Measurements from ENCODE around the gene POPDC3.
"Not testable (repeated sequence)": the region's sequence is repeated elsewhere in the genome, so short reads cannot be mapped to it uniquely, and the experiment has no call there.

Gene POPDC3

GRCh38 chr6:105179244-105180065 lies at the start of gene POPDC3:
POPDC3 (minus strand) TSS chr6:105180014; CDS start chr6:105161909, 18,105 bp downstream.
- TF ChIP-seq POLR2A (IDR thresholded peaks at IDR 0.05; ENCODE audit: extremely low read depth, insufficient read length) (no peak), CTCF (IDR thresholded peaks at IDR 0.05; ENCODE audit: low read depth, low read length) (no peak), MAX (IDR thresholded peaks at IDR 0.05; ENCODE audit: low read depth, low read length) (no peak), MYC (IDR thresholded peaks at IDR 0.05; ENCODE audit: low read depth, low read length) (no peak)
- DNase-seq (ENCODE audit: low read depth), result peak; percentile 59
- peak within 1 kb of the TSS; percentile 62 for H3K4me3 ChIP-seq (ENCODE audit: low read depth, low read length)

- no peak for DNase-seq (ENCODE audit: low read depth)
- TF ChIP-seq CTCF (IDR thresholded peaks at IDR 0.05; ENCODE audit: low read depth, low read length) (no peak), MYC (IDR thresholded peaks at IDR 0.05; ENCODE audit: low read depth, low read length) (no peak), MAX (IDR thresholded peaks at IDR 0.05; ENCODE audit: low read depth, low read length) (no peak), POLR2A (IDR thresholded peaks at IDR 0.05; ENCODE audit: extremely low read depth, insufficient read length) (no peak)
- no peak overlapping the region for H3K4me3 ChIP-seq (ENCODE audit: low read depth, low read length)
Observed at GRCh38 chr6:105227295-105227767, 47.5 kb upstream of the POPDC3 start.

- TF ChIP-seq MAX (IDR thresholded peaks at IDR 0.05; ENCODE audit: low read depth, low read length), result no peak
- TF ChIP-seq POLR2A (IDR thresholded peaks at IDR 0.05; ENCODE audit: extremely low read depth, insufficient read length), result no peak
- TF ChIP-seq MYC (IDR thresholded peaks at IDR 0.05; ENCODE audit: low read depth, low read length), result no peak
- no peak for TF ChIP-seq CTCF (IDR thresholded peaks at IDR 0.05; ENCODE audit: low read depth, low read length)
- DNase-seq (ENCODE audit: low read depth), result no peak
- H3K4me3 ChIP-seq (ENCODE audit: low read depth, low read length), result no peak overlapping the region
Observed at GRCh38 chr6:105226598-105227294, 46.9 kb upstream of the POPDC3 start.

GRCh38 chr6:105223242-105223641 lies 43.4 kb upstream of the POPDC3 start:
- no peak for TF ChIP-seq MYC (IDR thresholded peaks at IDR 0.05; ENCODE audit: low read depth, low read length)
- no peak for TF ChIP-seq POLR2A (IDR thresholded peaks at IDR 0.05; ENCODE audit: extremely low read depth, insufficient read length)
- no peak for TF ChIP-seq CTCF (IDR thresholded peaks at IDR 0.05; ENCODE audit: low read depth, low read length)
- TF ChIP-seq MAX (IDR thresholded peaks at IDR 0.05; ENCODE audit: low read depth, low read length), result no peak
- DNase-seq (ENCODE audit: low read depth), result no peak
- no peak overlapping the region for H3K4me3 ChIP-seq (ENCODE audit: low read depth, low read length)

- not testable (repeated sequence) for DNase-seq (ENCODE audit: low read depth); H3K4me3 ChIP-seq (ENCODE audit: low read depth, low read length)
Observed at GRCh38 chr6:105221219-105221618, 41.4 kb upstream of the POPDC3 start.

GRCh38 chr6:105220186-105220585 lies 40.4 kb upstream of the POPDC3 start:
- no peak for DNase-seq (ENCODE audit: low read depth)
- no peak for TF ChIP-seq MAX (IDR thresholded peaks at IDR 0.05; ENCODE audit: low read depth, low read length)
- no peak for TF ChIP-seq CTCF (IDR thresholded peaks at IDR 0.05; ENCODE audit: low read depth, low read length)
- no peak for TF ChIP-seq POLR2A (IDR thresholded peaks at IDR 0.05; ENCODE audit: extremely low read depth, insufficient read length)
- no peak for TF ChIP-seq MYC (IDR thresholded peaks at IDR 0.05; ENCODE audit: low read depth, low read length)
- H3K4me3 ChIP-seq (ENCODE audit: low read depth, low read length), result no peak overlapping the region

Data from NB4 (cell line).